ENCODE results near the gene RUNX2. TPM values are rescaled to one million over a fixed set of nuclear protein-coding genes. Genes with fewer than 3 reads are reported as not detected.

Gene RUNX2
- total and polyA plus RNA-seq, 9 donors: 0.34 to 2.0 (median 0.67) TPM

DNA sequence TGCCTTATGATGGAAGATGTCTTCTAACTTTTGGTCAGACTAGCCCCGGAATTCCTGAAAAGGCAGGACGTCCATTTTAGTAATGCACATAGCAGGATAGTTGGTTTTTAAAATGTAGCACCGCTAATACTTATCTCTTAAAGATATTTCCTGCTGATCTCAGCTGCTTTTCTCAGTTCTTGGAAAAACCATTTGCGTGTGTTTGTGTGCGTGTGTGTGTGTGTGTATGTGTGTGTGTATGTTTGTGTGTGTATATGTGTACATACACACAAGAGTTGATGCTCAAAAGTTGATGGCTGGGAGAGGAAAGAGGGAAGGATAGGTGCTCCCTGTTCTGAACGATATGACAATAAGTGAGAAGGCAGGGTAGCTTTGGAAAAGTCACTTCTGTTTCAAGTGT, 111.3 kb downstream of the RUNX2 start:
- Histone ChIP-seq H3K4me1 (ENCODE audit: control insufficient read depth, insufficient read depth, low read length) (no peaks in the 10 kb centered on the region), H3K27ac (ENCODE audit: low read length) (no peak overlapping the region), H3K4me3 (ENCODE audit: low read length) (no peak overlapping the region), H3K9me3 (replicated peaks; ENCODE audit: control insufficient read depth, low read depth, low read length) (no peaks in the 10 kb centered on the region), H3K27me3 (ENCODE audit: control insufficient read depth, insufficient read depth, low read length) (peaks cover 3% of the 10 kb centered on the region), H3K36me3 (ENCODE audit: control insufficient read depth, insufficient read depth, low read length) (no peaks in the 10 kb centered on the region)
- no peak for DNase-seq
- 94% methylated on average over 4 of the region's 6 CpGs for WGBS (ENCODE audit: insufficient coverage)

DNA sequence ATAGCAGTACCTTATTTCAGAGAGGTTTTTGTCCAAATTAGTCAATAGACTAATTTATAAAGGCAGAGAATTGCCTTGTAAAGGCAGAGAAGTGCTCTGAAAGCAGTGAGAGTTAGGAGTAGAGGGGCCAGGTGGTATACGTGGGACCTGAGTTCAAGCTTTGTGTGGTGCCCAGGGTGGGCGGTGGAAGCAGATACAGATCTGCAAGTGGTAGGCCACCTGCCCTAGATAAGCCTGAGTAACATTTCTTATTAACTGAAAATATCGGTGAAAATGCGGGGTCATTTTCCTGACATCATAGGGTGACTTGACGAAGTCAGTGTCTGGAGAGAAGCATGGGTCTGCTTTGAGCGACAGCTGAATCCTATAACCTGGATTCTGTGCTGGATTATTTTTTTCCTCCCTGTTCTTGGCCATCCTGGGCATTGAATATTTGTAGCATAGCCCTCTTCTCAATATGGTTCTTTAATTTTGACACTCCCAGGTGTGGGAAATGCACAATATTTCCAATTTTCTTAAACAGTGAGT, 111.8 kb downstream of the RUNX2 start:
- H3K36me3 ChIP-seq (ENCODE audit: control insufficient read depth, insufficient read depth, low read length): no peaks in the 10 kb centered on the region
- no peaks in the 10 kb centered on the region for H3K4me1 ChIP-seq (ENCODE audit: control insufficient read depth, insufficient read depth, low read length)
- WGBS (ENCODE audit: insufficient coverage): 100% methylated on average over 5 of the region's 6 CpGs
- peaks cover 3% of the 10 kb centered on the region for H3K27me3 ChIP-seq (ENCODE audit: control insufficient read depth, insufficient read depth, low read length)
- H3K27ac ChIP-seq (ENCODE audit: low read length): no peak overlapping the region
- DNase-seq: no peak
- no peak overlapping the region for H3K4me3 ChIP-seq (ENCODE audit: low read length)
- no peaks in the 10 kb centered on the region for H3K9me3 ChIP-seq (replicated peaks; ENCODE audit: control insufficient read depth, low read depth, low read length)

DNA sequence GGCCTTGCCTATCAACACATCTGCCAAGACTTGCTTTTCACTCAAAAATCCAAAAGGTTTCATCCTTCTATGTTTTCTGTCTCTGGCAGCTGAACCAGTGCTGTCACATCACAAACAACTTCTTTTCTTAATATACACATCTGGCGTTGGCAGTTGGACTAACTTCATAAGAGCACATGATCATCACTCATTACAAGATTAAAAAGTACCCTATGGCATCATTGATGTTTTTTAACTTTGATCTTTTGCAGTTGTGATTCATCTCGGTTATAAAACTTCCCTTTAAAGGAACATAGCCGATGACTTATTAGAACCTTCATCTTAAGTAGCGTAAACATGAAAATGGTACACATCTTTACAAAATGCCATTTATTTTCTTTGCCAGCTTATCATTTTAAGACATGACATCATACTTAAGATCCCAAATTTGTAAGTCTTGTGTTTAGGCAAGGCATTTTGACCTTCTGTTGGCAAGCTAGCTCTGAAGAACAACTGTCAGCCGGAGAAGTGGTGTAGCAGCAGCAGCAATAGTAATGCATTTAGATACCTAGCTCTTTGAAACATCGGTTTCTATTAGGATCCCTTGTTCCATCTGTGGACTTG, 113.8 kb downstream of the RUNX2 start:
- no peak overlapping the region for H3K4me3 ChIP-seq (ENCODE audit: low read length)
- H3K27ac ChIP-seq (ENCODE audit: low read length): no peak overlapping the region
- H3K9me3 ChIP-seq (replicated peaks; ENCODE audit: control insufficient read depth, low read depth, low read length): no peaks in the 10 kb centered on the region
- peaks cover 5% of the 10 kb centered on the region for H3K4me1 ChIP-seq (ENCODE audit: control insufficient read depth, insufficient read depth, low read length)
- no peak for DNase-seq
- peaks cover 3% of the 10 kb centered on the region for H3K27me3 ChIP-seq (ENCODE audit: control insufficient read depth, insufficient read depth, low read length)
- no peaks in the 10 kb centered on the region for H3K36me3 ChIP-seq (ENCODE audit: control insufficient read depth, insufficient read depth, low read length)
- WGBS (ENCODE audit: insufficient coverage): 100% methylated on average over 1 of the region's 6 CpGs

DNA sequence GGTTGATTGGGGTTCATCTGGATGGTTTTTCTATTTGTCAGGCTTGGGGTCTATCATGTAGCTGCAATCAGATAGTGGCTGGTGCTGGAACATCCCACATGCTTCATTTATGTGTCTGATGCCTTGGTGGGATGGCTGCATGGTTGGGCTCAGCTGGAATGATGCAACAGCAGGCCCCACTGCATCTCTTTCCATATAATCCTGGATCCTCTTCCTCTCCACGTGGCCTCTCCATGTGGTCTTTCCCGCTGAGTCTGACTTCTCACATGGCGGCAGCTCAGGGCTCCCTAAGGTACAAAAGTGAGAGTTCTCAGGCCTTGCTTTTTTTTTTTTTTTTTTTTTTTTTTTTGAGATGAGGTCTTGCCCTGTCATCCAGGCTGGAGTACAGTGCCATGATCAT, 114.6 kb downstream of the RUNX2 start:
- Histone ChIP-seq H3K9me3 (replicated peaks; ENCODE audit: control insufficient read depth, low read depth, low read length) (no peaks in the 10 kb centered on the region), H3K4me1 (ENCODE audit: control insufficient read depth, insufficient read depth, low read length) (peaks cover 5% of the 10 kb centered on the region), H3K27ac (ENCODE audit: low read length) (no peak overlapping the region), H3K4me3 (ENCODE audit: low read length) (no peak overlapping the region), H3K36me3 (ENCODE audit: control insufficient read depth, insufficient read depth, low read length) (no peaks in the 10 kb centered on the region), H3K27me3 (ENCODE audit: control insufficient read depth, insufficient read depth, low read length) (peaks cover 3% of the 10 kb centered on the region)
- WGBS (ENCODE audit: insufficient coverage): no CpG with 5 or more reads among the region's 3 CpGs
- no peak for DNase-seq

DNA sequence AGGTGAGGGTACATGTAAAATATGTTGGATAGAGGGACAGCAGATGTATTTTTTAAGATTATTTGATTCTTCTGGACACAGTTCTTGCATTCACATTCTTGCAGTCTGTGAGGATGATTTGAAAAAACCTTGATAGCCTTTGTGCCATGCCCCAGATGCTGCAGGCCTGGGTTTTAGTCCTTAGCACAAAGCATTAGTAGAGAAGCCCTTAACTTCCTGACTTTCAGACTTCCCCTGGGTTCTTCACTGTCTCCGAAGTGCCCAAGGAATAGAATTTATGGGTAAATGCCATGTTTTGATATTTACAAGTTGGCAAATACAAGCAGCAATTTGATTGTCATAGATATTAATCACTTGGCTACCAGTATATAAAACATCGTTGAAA, 117.2 kb downstream of the RUNX2 start:
- H3K27ac ChIP-seq (ENCODE audit: low read length): peak overlapping the region; percentile 16
- H3K4me3 ChIP-seq (ENCODE audit: low read length): no peak overlapping the region
- H3K36me3 ChIP-seq (ENCODE audit: control insufficient read depth, insufficient read depth, low read length): no peaks in the 10 kb centered on the region
- peaks cover 3% of the 10 kb centered on the region for H3K27me3 ChIP-seq (ENCODE audit: control insufficient read depth, insufficient read depth, low read length)
- no peak for DNase-seq
- no peaks in the 10 kb centered on the region for H3K9me3 ChIP-seq (replicated peaks; ENCODE audit: control insufficient read depth, low read depth, low read length)
- peaks cover 5% of the 10 kb centered on the region for H3K4me1 ChIP-seq (ENCODE audit: control insufficient read depth, insufficient read depth, low read length)
- WGBS (ENCODE audit: insufficient coverage): no CpG with 5 or more reads among the region's 2 CpGs

DNA sequence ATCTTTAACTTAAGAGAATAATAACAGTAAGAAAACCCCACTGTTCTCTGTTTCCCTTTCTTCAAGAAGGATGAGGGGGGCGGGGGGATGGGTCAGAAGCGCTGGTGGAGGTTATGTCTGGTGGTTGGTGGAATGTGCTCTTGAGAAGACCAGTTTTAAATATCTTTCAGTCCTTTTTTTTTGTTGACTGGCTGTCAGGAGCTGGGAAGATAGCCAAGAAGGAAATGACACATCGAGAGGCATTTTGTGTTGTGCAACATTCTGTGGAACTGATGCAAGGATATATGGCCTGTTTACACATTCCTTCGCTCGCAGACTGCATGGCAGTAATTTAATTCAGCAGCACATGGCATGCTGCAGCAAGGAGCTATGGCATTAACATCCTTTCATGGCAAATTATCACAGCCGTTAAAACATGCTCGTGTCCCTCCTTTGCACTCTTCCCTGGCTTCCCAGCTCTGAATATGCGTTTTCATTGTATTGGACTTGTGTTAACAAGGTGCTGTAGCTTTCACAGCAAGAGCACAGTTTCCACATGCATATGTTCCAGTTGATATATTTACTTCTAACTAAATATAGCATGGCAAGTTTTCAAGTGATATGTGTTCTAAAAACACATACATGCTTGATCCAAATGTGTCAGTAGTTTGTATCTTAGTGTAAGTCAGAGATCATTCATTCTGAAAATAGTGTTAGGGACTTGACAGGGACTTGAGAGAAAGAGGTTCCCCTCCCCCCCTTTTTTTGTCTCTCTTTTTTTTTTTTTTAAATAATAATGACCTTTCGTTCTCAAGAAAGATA, 117.8 kb downstream of the RUNX2 start:
- 10% methylated on average over 3 of the region's 9 CpGs for whole genome bisulfite sequencing (ENCODE audit: insufficient coverage)
- no peaks in the 10 kb centered on the region for H3K9me3 ChIP-seq (replicated peaks; ENCODE audit: control insufficient read depth, low read depth, low read length)
- peak overlapping the region; percentile 53 for H3K27ac ChIP-seq (ENCODE audit: low read length)
- peaks cover 3% of the 10 kb centered on the region for H3K27me3 ChIP-seq (ENCODE audit: control insufficient read depth, insufficient read depth, low read length)
- H3K4me3 ChIP-seq (ENCODE audit: low read length): no peak overlapping the region
- H3K4me1 ChIP-seq (ENCODE audit: control insufficient read depth, insufficient read depth, low read length): peaks cover 5% of the 10 kb centered on the region
- no peaks in the 10 kb centered on the region for H3K36me3 ChIP-seq (ENCODE audit: control insufficient read depth, insufficient read depth, low read length)
- peak; percentile 93 for DNase-seq

DNA sequence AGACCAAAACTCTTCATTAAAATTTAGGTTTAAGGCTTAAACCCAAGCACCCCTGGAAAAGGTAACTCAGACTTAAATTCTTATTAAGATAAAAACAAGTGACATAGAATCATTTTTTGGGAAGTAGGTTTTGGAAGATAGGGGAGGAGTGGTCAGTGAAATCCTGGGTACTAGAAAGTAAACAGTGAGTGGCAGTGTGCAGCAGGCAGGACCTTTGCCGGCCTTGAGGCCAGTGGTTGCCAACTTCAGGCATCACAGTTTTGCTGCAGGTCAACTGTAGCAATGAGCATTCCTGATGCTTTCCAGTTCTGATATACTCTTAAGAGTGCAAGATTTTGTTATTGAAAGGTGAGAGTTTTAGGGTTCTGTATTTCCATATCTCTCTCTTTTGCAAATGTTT, 118.9 kb downstream of the RUNX2 start:
- Histone ChIP-seq H3K36me3 (ENCODE audit: control insufficient read depth, insufficient read depth, low read length) (no peaks in the 10 kb centered on the region), H3K27ac (ENCODE audit: low read length) (no peak overlapping the region), H3K9me3 (replicated peaks; ENCODE audit: control insufficient read depth, low read depth, low read length) (no peaks in the 10 kb centered on the region), H3K4me1 (ENCODE audit: control insufficient read depth, insufficient read depth, low read length) (peaks cover 5% of the 10 kb centered on the region), H3K27me3 (ENCODE audit: control insufficient read depth, insufficient read depth, low read length) (peaks cover 3% of the 10 kb centered on the region), H3K4me3 (ENCODE audit: low read length) (no peak overlapping the region)
- 67% methylated on average over 1 of the region's 1 CpG for WGBS (ENCODE audit: insufficient coverage)
- no peak for DNase-seq

DNA sequence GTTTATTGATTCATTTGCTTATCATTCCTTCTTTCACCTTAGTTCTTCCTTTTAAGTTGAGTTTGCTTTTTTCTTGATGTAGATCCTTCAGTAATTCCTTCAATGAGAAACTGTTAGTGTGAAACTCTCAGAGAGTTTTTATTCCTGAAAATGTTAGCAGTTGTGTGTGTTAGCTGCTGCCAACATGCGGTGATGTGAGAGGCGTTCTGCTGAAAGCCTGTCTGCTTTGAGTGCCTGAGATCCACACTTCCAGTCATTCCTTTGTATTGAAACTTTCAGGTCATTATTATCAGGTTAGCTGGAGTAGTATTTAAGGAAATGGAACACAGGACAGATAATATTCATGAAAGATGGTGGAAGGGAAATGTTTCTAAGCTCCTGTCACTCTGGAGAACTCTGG, 119.6 kb downstream of the RUNX2 start:
- no CpG with 5 or more reads among the region's 2 CpGs for WGBS (ENCODE audit: insufficient coverage)
- H3K4me1 ChIP-seq (ENCODE audit: control insufficient read depth, insufficient read depth, low read length): peaks cover 5% of the 10 kb centered on the region

DNA sequence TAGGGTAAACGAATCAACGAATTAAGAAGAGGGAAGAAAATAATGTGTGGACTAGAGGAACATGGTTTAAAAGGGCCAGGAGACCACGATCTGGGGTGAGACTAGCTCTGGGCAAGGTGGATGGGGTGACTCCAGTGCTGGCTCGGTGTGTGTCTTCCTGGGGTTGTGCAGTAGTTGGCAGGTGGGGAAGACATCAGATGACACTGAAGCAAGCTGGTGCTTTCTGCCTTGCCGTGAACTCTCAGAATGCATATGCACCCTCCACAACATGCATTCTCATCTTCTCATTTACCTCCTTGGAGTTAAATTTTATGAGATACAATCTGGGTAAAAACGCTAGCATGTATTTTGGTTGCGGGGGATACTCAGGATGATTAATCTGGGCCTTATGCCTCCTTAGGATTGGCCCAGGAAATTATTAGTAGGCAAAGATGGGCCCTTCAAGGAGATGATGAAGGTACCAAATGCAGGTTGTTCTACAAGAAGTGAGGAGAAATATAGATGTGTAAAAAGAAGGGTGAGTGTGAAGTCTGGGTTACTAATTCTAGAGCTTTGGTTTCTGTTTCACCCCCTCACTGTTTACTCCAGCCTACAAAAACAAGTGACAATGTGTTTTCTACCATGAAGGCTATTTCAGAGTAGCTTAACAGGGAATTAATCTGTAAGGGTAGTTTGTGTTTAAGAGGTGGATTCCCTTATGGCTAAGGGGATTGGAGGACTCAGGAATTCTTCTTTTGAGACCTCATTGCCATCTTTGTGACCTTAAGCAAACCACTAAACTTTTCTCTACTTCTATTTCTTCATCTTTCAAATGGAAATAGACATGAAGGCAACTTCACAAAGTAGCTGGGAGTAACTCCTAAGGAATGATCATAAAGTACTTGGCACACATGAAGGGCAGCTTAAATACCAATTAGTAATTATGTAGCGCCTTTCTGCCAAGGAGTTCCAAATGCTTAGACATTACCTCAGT, 120.6 kb downstream of the RUNX2 start:
- Histone ChIP-seq H3K9me3 (replicated peaks; ENCODE audit: control insufficient read depth, low read depth, low read length) (no peaks in the 10 kb centered on the region), H3K4me1 (ENCODE audit: control insufficient read depth, insufficient read depth, low read length) (peaks cover 5% of the 10 kb centered on the region), H3K36me3 (ENCODE audit: control insufficient read depth, insufficient read depth, low read length) (no peaks in the 10 kb centered on the region), H3K27ac (ENCODE audit: low read length) (no peak overlapping the region), H3K27me3 (ENCODE audit: control insufficient read depth, insufficient read depth, low read length) (peaks cover 2% of the 10 kb centered on the region), H3K4me3 (ENCODE audit: low read length) (no peak overlapping the region)
- DNase-seq: no peak
- 97% methylated on average over 6 of the region's 8 CpGs for WGBS (ENCODE audit: insufficient coverage)

More for the DNA sequence above, 119.6 kb downstream of the RUNX2 start:
- no peak overlapping the region for H3K27ac ChIP-seq (ENCODE audit: low read length)
- peaks cover 3% of the 10 kb centered on the region for H3K27me3 ChIP-seq (ENCODE audit: control insufficient read depth, insufficient read depth, low read length)
- H3K9me3 ChIP-seq (replicated peaks; ENCODE audit: control insufficient read depth, low read depth, low read length): no peaks in the 10 kb centered on the region
- H3K4me3 ChIP-seq (ENCODE audit: low read length): no peak overlapping the region
- H3K36me3 ChIP-seq (ENCODE audit: control insufficient read depth, insufficient read depth, low read length): no peaks in the 10 kb centered on the region
- no peak for DNase-seq

DNA sequence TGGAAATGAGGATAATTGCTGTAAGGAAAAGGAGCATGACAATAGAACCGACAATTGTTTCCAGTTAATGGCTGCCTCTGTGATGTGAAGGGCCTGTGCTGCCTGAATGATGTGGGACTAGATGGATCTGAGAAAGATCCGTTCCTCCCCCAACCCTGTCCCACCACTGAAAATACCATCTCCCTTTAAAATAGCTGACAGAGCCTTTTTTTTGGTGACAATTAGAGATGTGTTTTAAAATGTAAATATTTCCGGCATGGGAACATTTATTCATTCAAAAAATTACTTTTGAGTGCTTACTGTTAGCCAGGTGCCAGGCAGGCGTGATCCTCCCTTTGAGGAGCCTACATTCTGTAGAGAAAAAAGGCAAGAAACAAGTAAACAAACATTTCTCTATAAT, 122.0 kb downstream of the RUNX2 start:
- WGBS (ENCODE audit: insufficient coverage): no CpG with 5 or more reads among the region's 4 CpGs
- no peaks in the 10 kb centered on the region for H3K27me3 ChIP-seq (ENCODE audit: control insufficient read depth, insufficient read depth, low read length)
- H3K4me1 ChIP-seq (ENCODE audit: control insufficient read depth, insufficient read depth, low read length): peaks cover 5% of the 10 kb centered on the region
- no peak for DNase-seq
- H3K4me3 ChIP-seq (ENCODE audit: low read length): no peak overlapping the region
- no peaks in the 10 kb centered on the region for H3K36me3 ChIP-seq (ENCODE audit: control insufficient read depth, insufficient read depth, low read length)
- H3K27ac ChIP-seq (ENCODE audit: low read length): no peak overlapping the region
- H3K9me3 ChIP-seq (replicated peaks; ENCODE audit: control insufficient read depth, low read depth, low read length): no peaks in the 10 kb centered on the region
